ENCODE data around the gene TNFRSF18.

TNFRSF18 gene

DNA sequence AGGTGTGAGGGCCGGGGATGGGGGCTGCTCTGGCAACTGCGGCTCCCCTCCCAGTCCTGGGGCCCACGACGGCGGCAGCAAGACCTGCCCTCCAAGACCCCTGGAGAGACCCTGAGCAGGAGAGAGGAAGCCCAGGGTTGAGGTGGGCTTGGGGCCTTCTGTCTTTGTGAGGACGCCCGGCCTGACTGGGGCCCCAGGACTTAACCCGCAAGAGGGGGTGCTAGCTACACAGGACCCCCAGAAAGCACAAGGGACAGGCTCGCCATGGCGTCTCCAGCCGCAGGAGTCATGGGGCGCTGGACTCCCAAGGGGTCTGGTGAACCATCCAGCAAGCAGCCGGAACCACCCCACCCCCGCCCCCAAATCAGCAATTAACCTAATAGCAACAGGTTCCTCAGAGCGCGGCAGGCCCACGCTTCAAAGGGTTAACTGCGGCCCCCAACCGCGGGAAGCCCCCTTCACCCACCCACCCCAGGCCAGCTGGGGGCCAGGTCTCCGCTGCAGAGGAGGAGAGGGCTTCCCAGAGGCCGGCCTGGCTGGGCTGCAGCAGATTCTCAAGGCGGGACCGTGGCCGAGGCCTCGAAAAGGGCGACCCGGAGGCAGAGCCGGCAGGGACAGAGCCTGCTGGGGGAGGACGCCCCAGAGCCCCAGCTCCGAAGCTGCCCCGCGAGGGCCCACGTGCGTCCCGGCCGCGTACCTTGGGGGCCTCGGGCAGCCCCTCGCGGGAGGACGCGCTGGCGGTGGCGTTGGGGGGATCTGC, 39.6 kb upstream of the TNFRSF18 start:
- no peaks in the 10 kb centered on the region for H3K36me3 ChIP-seq
- no peaks in the 10 kb centered on the region for H3K9me3 ChIP-seq (ENCODE audit: severe bottlenecking)
- H3K27me3 ChIP-seq (ENCODE audit: insufficient read depth, low read depth, severe bottlenecking) = no peaks in the 10 kb centered on the region
- H3K4me3 ChIP-seq (ENCODE audit: low read depth, low read length) = no peak overlapping the region
- H3K27ac ChIP-seq = no peak overlapping the region
- TF ChIP-seq, protein P1, sequence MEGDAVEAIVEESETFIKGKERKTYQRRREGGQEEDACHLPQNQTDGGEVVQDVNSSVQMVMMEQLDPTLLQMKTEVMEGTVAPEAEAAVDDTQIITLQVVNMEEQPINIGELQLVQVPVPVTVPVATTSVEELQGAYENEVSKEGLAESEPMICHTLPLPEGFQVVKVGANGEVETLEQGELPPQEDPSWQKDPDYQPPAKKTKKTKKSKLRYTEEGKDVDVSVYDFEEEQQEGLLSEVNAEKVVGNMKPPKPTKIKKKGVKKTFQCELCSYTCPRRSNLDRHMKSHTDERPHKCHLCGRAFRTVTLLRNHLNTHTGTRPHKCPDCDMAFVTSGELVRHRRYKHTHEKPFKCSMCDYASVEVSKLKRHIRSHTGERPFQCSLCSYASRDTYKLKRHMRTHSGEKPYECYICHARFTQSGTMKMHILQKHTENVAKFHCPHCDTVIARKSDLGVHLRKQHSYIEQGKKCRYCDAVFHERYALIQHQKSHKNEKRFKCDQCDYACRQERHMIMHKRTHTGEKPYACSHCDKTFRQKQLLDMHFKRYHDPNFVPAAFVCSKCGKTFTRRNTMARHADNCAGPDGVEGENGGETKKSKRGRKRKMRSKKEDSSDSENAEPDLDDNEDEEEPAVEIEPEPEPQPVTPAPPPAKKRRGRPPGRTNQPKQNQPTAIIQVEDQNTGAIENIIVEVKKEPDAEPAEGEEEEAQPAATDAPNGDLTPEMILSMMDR (IDR thresholded peaks at IDR 0.05; ENCODE audit: low read depth, low read length) = no peak
- no peak for DNase-seq

DNA sequence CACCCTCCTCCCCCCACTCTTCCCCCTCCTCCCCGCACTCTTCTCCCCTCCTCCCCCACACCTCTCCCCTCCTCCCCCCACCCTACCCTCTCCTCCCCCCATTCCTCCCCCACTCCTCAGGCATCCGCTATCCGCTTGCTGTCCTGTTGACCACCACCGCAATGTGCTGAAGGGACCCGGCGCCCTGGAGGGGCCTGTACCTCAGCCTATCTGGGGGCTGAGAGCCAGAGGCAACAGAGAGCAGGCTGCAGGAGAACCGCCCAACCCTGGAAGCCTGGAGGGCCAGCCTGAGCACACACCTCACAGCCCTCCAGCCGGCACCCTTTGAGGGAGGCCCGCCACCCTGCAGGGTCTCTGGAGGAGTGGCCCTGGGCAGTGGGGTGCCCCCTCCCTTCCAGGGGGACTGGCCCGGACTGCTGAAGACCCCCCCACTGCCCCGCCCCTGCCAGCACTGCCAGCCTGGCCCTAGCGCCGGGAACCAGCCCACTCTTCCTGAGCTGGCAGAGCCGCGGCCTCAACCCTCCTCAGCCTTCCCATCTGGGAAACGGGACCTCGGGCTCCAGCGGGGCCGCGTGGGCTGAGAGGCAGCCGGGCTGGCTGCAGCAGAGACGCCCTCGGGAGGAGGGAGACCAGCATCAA, 38.9 kb upstream of the TNFRSF18 start:
- H3K36me3 ChIP-seq = no peaks in the 10 kb centered on the region
- no peak overlapping the region for H3K4me3 ChIP-seq (ENCODE audit: low read depth, low read length)
- no peak for DNase-seq
- TF ChIP-seq, protein P1 (IDR thresholded peaks at IDR 0.05; ENCODE audit: low read depth, low read length) = no peak
- no peak overlapping the region for H3K27ac ChIP-seq
- H3K9me3 ChIP-seq (ENCODE audit: severe bottlenecking) = no peaks in the 10 kb centered on the region
- no peaks in the 10 kb centered on the region for H3K27me3 ChIP-seq (ENCODE audit: insufficient read depth, low read depth, severe bottlenecking)

DNA sequence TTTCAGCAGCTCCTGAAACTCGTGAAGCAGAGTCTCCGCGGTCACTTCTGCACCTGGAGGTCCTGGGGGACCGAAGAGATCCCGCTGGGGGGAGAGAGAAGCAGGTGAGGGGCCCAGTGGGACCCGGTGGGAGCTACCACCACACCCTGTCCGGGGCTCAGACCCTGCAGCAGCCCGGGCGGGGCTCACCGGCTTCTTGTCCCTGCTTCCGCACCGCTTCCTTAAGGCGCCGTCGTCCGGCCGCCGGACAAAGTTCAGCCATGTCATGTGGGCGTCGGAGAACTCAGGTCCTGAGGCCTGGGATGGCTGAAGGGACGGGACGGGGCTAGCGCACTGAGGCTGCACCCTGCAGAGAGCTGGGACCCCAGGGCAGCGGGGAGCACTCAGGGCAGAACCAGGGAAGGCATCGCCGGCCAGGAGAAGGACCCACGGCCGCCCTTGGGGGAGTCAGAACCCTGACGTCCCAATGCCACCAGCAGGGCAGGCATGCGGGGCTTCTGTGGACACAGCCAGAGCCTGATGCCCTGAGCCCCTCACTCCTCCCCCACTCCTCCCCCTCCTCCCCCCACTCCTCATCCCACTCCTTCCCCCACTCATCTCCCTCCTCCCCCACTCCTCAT, 37.9 kb upstream of the TNFRSF18 start:
- TF ChIP-seq, protein P1 (IDR thresholded peaks at IDR 0.05; ENCODE audit: low read depth, low read length) = no peak
- Histone ChIP-seq H3K27ac (no peak overlapping the region), H3K27me3 (ENCODE audit: insufficient read depth, low read depth, severe bottlenecking) (no peaks in the 10 kb centered on the region), H3K36me3 (no peaks in the 10 kb centered on the region), H3K9me3 (ENCODE audit: severe bottlenecking) (no peaks in the 10 kb centered on the region), H3K4me3 (ENCODE audit: low read depth, low read length) (no peak overlapping the region)
- no peak for DNase-seq

DNA sequence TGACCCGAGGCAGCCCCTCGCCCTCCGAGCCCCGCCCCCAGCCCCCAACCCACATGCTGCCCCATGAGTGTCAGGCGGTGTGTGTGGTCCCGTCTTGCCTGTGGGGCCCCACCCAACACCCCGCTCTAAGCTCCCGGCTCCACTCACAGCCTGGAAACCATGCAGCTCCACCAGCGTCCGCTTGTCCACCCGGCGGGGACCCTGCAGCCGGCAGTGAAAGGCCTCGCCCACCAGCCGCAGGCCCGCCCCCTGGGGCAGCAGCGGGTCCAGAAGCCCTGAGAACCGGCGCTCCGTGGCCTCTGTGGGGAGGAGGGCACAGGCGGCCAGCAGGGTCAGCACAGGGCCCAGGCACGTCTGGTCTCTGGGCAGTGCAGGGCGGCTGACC, 37.4 kb upstream of the TNFRSF18 start:
- Histone ChIP-seq H3K27ac (no peak overlapping the region), H3K27me3 (ENCODE audit: insufficient read depth, low read depth, severe bottlenecking) (no peaks in the 10 kb centered on the region), H3K36me3 (no peaks in the 10 kb centered on the region), H3K9me3 (ENCODE audit: severe bottlenecking) (no peaks in the 10 kb centered on the region), H3K4me3 (ENCODE audit: low read depth, low read length) (no peak overlapping the region)
- TF ChIP-seq, protein P1 (IDR thresholded peaks at IDR 0.05; ENCODE audit: low read depth, low read length) = no peak
- DNase-seq = no peak

DNA sequence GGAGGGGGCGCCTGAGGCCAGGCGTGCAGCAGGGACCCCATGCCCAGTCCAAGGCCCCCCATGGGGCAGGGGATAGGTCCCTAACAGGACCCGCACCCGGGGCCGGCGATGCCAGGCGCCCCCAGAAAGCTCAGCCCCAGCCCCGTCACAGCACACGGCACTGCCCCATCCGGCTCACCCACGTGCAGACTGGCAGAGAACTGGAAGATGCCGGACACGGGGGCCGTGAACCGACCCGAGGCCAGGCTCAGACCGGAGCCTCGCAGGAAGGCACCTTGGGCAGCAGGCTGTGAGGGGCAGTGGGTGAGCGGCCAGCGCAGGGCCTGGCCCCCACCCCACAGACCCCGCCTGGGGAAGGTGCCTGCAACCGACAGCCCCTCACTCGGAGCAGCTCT, 36.9 kb upstream of the TNFRSF18 start:
- TF ChIP-seq, protein P1 (IDR thresholded peaks at IDR 0.05; ENCODE audit: low read depth, low read length) = no peak
- H3K36me3 ChIP-seq = no peaks in the 10 kb centered on the region
- no peaks in the 10 kb centered on the region for H3K27me3 ChIP-seq (ENCODE audit: insufficient read depth, low read depth, severe bottlenecking)
- DNase-seq = no peak
- H3K27ac ChIP-seq = no peak overlapping the region
- H3K4me3 ChIP-seq (ENCODE audit: low read depth, low read length) = no peak overlapping the region
- no peaks in the 10 kb centered on the region for H3K9me3 ChIP-seq (ENCODE audit: severe bottlenecking)
